Peyer's patch (tissue), 4 donors: Measurements from ENCODE around the gene SNCB.

ENCODE experiments used
- CTCF ChIP-seq, 6 experiments: fragments of 450-650 bp in 4 of 6; fragments of 200-600 bp in 2 of 6; sonication (generic) in 1 of 6; IDR thresholded peaks; one replicate each; pipeline ENCODE4 v1.5.1; 2017 to 2019; ENCODE audit warnings: antibody characterized with exemption in 6 of 6, mild to moderate bottlenecking in 3 of 6, moderate library complexity in 1 of 6
- POLR2A ChIP-seq, 2 donors: fragments of 450-650 bp; IDR thresholded peaks; one replicate each; pipeline ENCODE4 v1.5.1; 2017; ENCODE audit warnings: antibody characterized with exemption in 2 of 2, mild to moderate bottlenecking in 2 of 2, moderate library complexity in 2 of 2

DNA sequence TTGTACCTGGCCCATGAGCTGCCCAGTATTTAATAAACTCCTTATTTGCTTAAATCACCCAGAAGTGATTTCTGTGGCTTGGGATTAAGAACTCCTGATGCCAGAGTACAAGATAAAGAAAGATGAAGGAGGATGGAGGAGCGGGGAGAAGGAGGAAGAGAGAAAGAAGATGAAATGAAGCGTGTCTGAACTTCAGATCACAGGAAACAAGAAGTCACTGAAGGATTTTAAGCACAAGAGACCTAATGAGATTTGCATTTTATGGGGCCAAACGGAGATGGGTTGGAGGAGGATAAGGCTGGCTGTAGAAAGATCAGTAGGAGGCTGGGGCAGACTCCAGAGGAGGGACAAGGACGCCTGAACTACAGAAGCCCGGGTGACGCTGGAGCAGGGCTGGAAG is 3.3 kb upstream of the SNCB start:
- TF ChIP-seq CTCF (IDR thresholded peaks at IDR 0.05), result no peak
- TF ChIP-seq POLR2A (IDR thresholded peaks at IDR 0.05), result no peak
